GM20000 (cell line): ENCODE measurements around the gene VSTM4.

Experiments used
- DNase-seq: peaks from one replicate; pipeline ENCODE4 v3.0.0; 2012; ENCODE audit warnings: low spot score
- CTCF ChIP-seq: IDR thresholded peaks from 2 replicates; pipeline ENCODE4 v1.5.1; 2012; ENCODE audit warnings: mild to moderate bottlenecking, control low read depth; ENCODE audit errors: extremely low read depth, missing control alignments

VSTM4 gene

GRCh38 chr10:49015700-49016099, 99.6 kb downstream of the VSTM4 start:
- no peak for DNase-seq
- no peak for TF ChIP-seq CTCF

- DNase-seq: no peak
- no peak for TF ChIP-seq CTCF
These were observed 102.7 kb downstream of the VSTM4 start for GRCh38 chr10:49012603-49013002.

GRCh38 chr10:49011756-49012155, 103.6 kb downstream of the VSTM4 start:
- no peak for DNase-seq

GRCh38 chr10:49010865-49011264, 104.5 kb downstream of the VSTM4 start:
- no peak for DNase-seq
- TF ChIP-seq CTCF: no peak

More at GRCh38 chr10:49011756-49012155, 103.6 kb downstream of the VSTM4 start:
- no peak for TF ChIP-seq CTCF

- DNase-seq: no peak
- TF ChIP-seq CTCF: no peak
These were observed 105.0 kb downstream of the VSTM4 start for GRCh38 chr10:49010295-49010694.

- DNase-seq: no peak
- no peak for TF ChIP-seq CTCF
These were observed 105.9 kb downstream of the VSTM4 start for GRCh38 chr10:49009199-49009979.

GRCh38 chr10:49008505-49009198, 106.7 kb downstream of the VSTM4 start:
- TF ChIP-seq CTCF: no peak
- no peak for DNase-seq
